OCI-LY7 (cell line): Measurements from ENCODE around the gene HAT1. TPM values are rescaled to one million over a fixed set of nuclear protein-coding genes. Genes with fewer than 3 reads are reported as not detected.
A peak's percentile ranks its signal among the peaks of the same experiment; 100 is the strongest.

Experiments used
- BruUV-seq: library from RNA; stranded (reverse); fragments of 400-500 nt; replicated peaks from 2 replicates; lab custom pipeline; 2021; lab: Mats Ljungman, UMichigan
- CTCF ChIA-PET: fragments of 300-600 bp; sonication (Branson Sonifier 250); formaldehyde crosslinking; loops from one replicate; lab custom pipeline; 2022; ENCODE audit warnings: antibody characterized with exemption; ENCODE audit not compliant: unreplicated experiment; lab: Charles Lee
- POLR2A ChIA-PET: fragments of 300-600 bp; sonication (Branson Sonifier 250); formaldehyde crosslinking; loops from one replicate; lab custom pipeline; 2022; ENCODE audit warnings: antibody characterized with exemption; lab: Charles Lee
- DNase-seq: peaks from one replicate; pipeline ENCODE4 v3.0.0-alpha.2; 2015; ENCODE audit warnings: low spot score
- H2AFZ ChIP-seq: fragments of 200-600 bp; sonication (generic), shearing (Covaris generic); 2 replicates; pipeline ENCODE4 v1.6.1; 2014; ENCODE audit warnings: mild to moderate bottlenecking, antibody characterized with exemption, low read length, moderate library complexity
- H3K27ac ChIP-seq: fragments of 200-600 bp; sonication (generic); 2 replicates; pipeline ENCODE4 v1.5.1; 2014; ENCODE audit warnings: mixed run types, low read depth, mild to moderate bottlenecking, moderate library complexity, low read length, inconsistent platforms; ENCODE audit not compliant: poor library complexity, severe bottlenecking
- H3K36me3 ChIP-seq: fragments of 200-600 bp; sonication (generic); 2 replicates; pipeline ENCODE4 v1.6.1; 2014; ENCODE audit warnings: mild to moderate bottlenecking, antibody characterized with exemption, low read length, moderate library complexity, mixed read lengths; ENCODE audit not compliant: insufficient read depth
- H3K4me1 ChIP-seq: fragments of 200-600 bp; sonication (generic); 2 replicates; pipeline ENCODE4 v1.5.1; 2014; ENCODE audit warnings: mild to moderate bottlenecking, low read length; ENCODE audit not compliant: insufficient read depth, poor library complexity, severe bottlenecking
- H3K4me2 ChIP-seq: fragments of 200-600 bp; sonication (generic); 2 replicates; pipeline ENCODE4 v1.6.1; 2014; ENCODE audit warnings: mild to moderate bottlenecking, low read length
- H3K4me3 ChIP-seq: fragments of 200-600 bp; sonication (generic); 2 replicates; pipeline ENCODE4 v1.5.1; 2014; ENCODE audit warnings: mild to moderate bottlenecking, low read depth, low read length; ENCODE audit not compliant: poor library complexity, severe bottlenecking
- H3K79me2 ChIP-seq: fragments of 200-600 bp; sonication (generic); 2 replicates; pipeline ENCODE4 v1.6.1; 2016; ENCODE audit warnings: low read depth, mild to moderate bottlenecking, low read length, moderate library complexity, mixed read lengths; ENCODE audit not compliant: insufficient read depth
- H3K9me2 ChIP-seq: fragments of 200-600 bp; sonication (generic); 2 replicates; pipeline ENCODE4 v1.6.1; 2016; ENCODE audit warnings: mild to moderate bottlenecking, low read length, mixed read lengths; ENCODE audit not compliant: insufficient read depth
- H3K9me3 ChIP-seq: fragments of 200-600 bp; sonication (generic); 2 replicates; pipeline ENCODE4 v1.6.1; 2014; ENCODE audit warnings: mild to moderate bottlenecking, mixed run types, low read length, mixed read lengths
- H4K20me1 ChIP-seq: fragments of 200-600 bp; sonication (generic); 2 replicates; pipeline ENCODE4 v1.6.1; 2014; ENCODE audit warnings: mild to moderate bottlenecking, antibody characterized with exemption, low read length, moderate library complexity, mixed read lengths; ENCODE audit not compliant: insufficient read depth
- CTCF ChIP-seq: fragments of 200-600 bp; sonication (generic); conservative IDR thresholded peaks from 2 replicates; pipeline ENCODE4 v1.5.1; 2014; ENCODE audit warnings: mild to moderate bottlenecking, antibody characterized with exemption, low read length, moderate library complexity, mixed read lengths
- EZH2phosphoT487 ChIP-seq: fragments of 200-600 bp; sonication (generic); IDR thresholded peaks from 2 replicates; pipeline ENCODE4 v1.6.1; 2018; ENCODE audit warnings: low read depth, borderline replicate concordance, mild to moderate bottlenecking, mixed run types, antibody characterized with exemption, low read length, moderate library complexity, mixed read lengths
- intact Hi-C: fragments of 100-400 bp; cut with micrococcal nuclease; formaldehyde crosslinking; loops from one replicate; pipeline ENCODE4 v1.10.0; 2022; ENCODE audit not compliant: unreplicated experiment
- total RNA-seq, 2 experiments: library from RNA; depleted of rRNA in 1 of 2; stranded (reverse); fragments of >200 nt in 1 of 2; shearing (Covaris generic) in 1 of 2; gene quantifications; 2 replicates each; pipeline ENCODE4 v1.2.3, GENCODE V29; 2014 to 2022

HAT1 gene
- total RNA-seq, 2 experiments from 2014 or later = 77.5 to 96.5 TPM

DNA sequence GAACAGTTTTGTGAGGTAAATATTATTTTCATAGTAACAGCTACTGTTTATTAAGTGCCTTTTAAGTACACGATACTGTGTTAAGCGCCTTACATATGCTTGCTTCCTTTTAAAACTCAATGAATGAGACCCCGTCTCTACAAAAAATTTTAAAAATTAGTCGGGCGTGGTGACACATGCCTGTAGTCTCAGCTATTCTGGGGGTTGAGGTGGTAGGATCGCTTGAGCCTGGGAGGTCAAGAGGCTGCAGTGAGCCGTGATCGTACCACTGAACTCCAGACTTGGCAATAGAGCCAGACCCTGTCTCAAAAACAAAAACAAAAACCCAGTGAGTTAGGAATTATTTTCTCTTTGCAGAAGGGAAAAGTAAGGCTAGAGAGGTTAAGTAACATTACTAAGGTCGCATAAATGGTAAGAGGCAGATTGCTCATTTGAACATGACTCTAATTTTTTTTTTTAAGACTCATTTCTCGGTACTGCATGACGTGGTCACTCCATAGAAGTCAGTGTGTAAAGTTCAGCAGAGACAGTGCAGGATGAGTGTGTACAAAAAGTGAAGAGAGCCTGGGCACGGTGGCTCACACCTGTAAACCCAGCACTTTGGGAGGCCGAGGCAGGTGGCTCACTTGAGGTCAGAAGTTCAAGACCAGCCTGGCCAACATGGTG is 78.6 kb downstream of the HAT1 start:
- Histone ChIP-seq H3K9me2 (no peaks in the 10 kb centered on the region), H2AFZ (peak overlapping the region; percentile 95), H3K27ac (no peak overlapping the region), H3K4me1 (peaks cover 18% of the 10 kb centered on the region), H3K4me3 (peak overlapping the region; percentile 70), H3K9me3 (no peaks in the 10 kb centered on the region), H3K36me3 (no peaks in the 10 kb centered on the region), H3K4me2 (peak overlapping the region; percentile 92), H4K20me1 (no peaks in the 10 kb centered on the region), H3K79me2 (no peaks in the 10 kb centered on the region)
- POLR2A ChIA-PET = interaction anchor here (0.6 to 1.4 kb wide), 4 partner anchors 9 to 41 kb away, joined by 3 to 5 read pairs (median 3); no protein-coding TSS in a partner anchor
- no TSS peak for BruUV-seq
- intact Hi-C loops = loop anchor here (10.0 kb wide), 1 partner anchor 104 kb away; the partner anchor contains the start of gene DLX2
- TF ChIP-seq CTCF (no peak), EZH2phosphoT487 (no peak)
- CTCF ChIA-PET = no interaction called here
- DNase-seq = peak; percentile 4

DNA sequence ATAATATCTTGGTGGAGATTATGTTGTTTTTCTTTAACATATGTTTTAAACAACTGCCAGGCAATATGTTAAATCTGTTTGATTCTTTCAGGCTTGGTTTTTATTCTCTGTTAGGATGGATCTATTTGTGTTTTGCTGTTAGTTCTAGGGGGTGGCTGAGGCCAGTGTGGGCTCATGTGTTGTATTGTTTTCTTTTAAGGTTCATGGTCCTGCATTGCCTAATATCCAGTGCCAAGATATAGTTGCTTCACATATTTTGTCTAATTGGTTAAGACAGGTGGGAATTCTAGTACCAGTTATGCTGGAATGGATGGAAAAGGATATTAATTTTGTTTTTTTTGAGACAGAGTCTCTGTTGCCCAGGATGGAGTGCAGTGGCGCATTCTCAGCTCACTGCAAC is 85.1 kb downstream of the HAT1 start:
- TF ChIP-seq CTCF (no peak), EZH2phosphoT487 (no peak)
- ChIA-PET POLR2A (interaction anchor here (1.0 to 1.2 kb wide), 2 partner anchors 15 to 74 kb away, joined by 3 to 4 read pairs; no protein-coding TSS in a partner anchor), CTCF (no interaction called here)
- no peaks in the 10 kb centered on the region for H3K9me3 ChIP-seq
- H3K4me2 ChIP-seq = no peak overlapping the region
- H3K4me3 ChIP-seq = no peak overlapping the region
- no peak overlapping the region for H3K27ac ChIP-seq
- H2AFZ ChIP-seq = no peak overlapping the region
- no peaks in the 10 kb centered on the region for H3K79me2 ChIP-seq
- DNase-seq = no peak
- no peaks in the 10 kb centered on the region for H3K36me3 ChIP-seq
- no peaks in the 10 kb centered on the region for H3K9me2 ChIP-seq
- no peaks in the 10 kb centered on the region for H3K4me1 ChIP-seq
- no peaks in the 10 kb centered on the region for H4K20me1 ChIP-seq
- BruUV-seq = no TSS peak
- intact Hi-C loops = loop anchor here (10.0 kb wide), 1 partner anchor 97 kb away; the partner anchor contains the start of gene DLX2

DNA sequence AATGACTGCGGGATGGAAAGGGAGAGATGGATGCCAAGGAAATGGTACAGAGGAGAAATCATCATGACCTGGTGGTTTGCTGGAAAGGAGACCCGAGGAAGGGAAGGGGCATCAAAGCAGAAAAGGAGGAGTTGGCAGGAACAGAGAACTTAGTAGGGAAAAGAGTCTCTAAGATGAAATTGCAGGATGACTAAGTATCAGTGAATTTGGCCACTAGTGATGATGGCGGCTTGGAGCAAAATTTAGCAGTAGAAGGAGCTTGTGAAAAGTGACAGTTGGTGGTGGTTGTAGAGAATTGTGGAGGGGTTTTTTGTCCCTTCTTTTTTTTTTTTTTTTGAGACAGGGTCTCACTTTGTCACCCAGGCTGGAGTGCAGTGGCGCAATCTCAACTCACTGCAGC is 87.6 kb downstream of the HAT1 start:
- no peaks in the 10 kb centered on the region for H3K9me2 ChIP-seq
- H3K4me2 ChIP-seq = no peak overlapping the region
- DNase-seq = no peak
- H4K20me1 ChIP-seq = no peaks in the 10 kb centered on the region
- H3K79me2 ChIP-seq = no peaks in the 10 kb centered on the region
- ChIA-PET POLR2A (interaction anchor here (0.6 to 0.7 kb wide), 3 partner anchors 9 to 437 kb away, joined by 3 to 4 read pairs (median 3); no protein-coding TSS in a partner anchor), CTCF (no interaction called here)
- no peak overlapping the region for H3K27ac ChIP-seq
- H3K4me3 ChIP-seq = no peak overlapping the region
- no peak overlapping the region for H2AFZ ChIP-seq
- no peaks in the 10 kb centered on the region for H3K36me3 ChIP-seq
- intact Hi-C loops = loop anchor here (10.0 kb wide), 1 partner anchor 95 kb away; the partner anchor contains the start of gene DLX2
- peaks cover 3% of the 10 kb centered on the region for H3K4me1 ChIP-seq
- no peaks in the 10 kb centered on the region for H3K9me3 ChIP-seq
- no peak for TF ChIP-seq EZH2phosphoT487
- no peak for TF ChIP-seq CTCF
- no TSS peak for BruUV-seq
